ENCODE data around the gene NT5DC2.

Gene NT5DC2

DNA sequence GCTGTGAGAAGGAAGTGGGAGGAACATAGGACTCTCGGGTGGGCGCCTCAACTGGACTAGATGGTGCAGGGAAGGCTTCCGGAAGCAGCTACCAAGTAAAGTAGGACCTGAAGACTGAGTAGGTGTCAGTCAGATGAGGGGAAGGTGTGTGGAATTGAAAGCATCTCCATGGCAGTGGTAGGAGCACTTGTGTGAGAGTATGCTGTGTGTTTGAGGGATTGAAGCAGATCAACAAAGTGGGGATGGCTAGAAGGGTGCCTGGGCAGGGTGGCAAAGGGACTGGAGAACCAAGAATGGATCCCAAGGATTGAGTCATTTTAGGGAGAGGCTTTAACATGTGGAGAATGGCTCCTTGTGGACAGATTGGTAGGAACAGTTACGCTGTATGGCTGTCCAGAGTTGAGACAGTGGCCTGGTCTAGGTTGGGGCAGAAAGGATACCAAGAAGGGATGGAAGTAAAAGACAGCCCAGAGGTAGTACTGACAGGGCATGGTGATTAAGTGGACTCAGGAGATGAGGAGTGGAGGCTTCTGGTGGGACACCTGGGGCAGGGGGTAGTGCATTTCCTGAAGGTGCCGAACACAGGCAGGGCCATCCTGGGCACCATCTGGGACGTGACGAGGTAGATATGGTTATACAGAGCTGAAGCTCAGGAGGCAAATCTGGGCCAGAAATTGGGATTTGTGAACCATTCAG is 4.2 kb upstream of the NT5DC2 start:
- Histone ChIP-seq H3K4me3 (peak overlapping the region; percentile 91), H3K27ac (peak overlapping the region; percentile 75 to 94)
- DNase-seq (ENCODE audit: low spot score): no peak
- TF ChIP-seq, protein P1, sequence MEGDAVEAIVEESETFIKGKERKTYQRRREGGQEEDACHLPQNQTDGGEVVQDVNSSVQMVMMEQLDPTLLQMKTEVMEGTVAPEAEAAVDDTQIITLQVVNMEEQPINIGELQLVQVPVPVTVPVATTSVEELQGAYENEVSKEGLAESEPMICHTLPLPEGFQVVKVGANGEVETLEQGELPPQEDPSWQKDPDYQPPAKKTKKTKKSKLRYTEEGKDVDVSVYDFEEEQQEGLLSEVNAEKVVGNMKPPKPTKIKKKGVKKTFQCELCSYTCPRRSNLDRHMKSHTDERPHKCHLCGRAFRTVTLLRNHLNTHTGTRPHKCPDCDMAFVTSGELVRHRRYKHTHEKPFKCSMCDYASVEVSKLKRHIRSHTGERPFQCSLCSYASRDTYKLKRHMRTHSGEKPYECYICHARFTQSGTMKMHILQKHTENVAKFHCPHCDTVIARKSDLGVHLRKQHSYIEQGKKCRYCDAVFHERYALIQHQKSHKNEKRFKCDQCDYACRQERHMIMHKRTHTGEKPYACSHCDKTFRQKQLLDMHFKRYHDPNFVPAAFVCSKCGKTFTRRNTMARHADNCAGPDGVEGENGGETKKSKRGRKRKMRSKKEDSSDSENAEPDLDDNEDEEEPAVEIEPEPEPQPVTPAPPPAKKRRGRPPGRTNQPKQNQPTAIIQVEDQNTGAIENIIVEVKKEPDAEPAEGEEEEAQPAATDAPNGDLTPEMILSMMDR (IDR thresholded peaks at IDR 0.05): no peak

DNA sequence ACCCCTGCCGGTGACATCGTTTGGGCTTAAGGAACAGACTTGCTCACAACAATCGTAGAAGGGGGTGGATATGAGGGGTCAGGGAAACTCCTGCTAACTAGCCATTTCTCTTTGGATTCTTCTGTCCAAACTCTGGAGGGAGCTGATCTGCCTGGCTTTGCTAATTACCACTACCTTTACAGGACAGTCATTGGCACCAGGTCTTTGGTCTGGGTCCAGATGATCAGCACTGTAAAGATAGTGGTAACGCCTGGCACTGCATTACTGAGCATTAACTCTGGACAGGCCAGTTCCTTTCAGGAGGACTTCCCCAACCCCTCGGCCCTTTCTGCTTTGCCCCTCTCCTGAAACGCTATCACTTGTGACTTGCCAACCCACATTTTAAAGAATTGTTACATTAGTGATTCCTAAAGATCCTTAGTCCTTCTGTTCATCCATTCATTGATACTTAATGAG is 3.5 kb upstream of the NT5DC2 start:
- DNase-seq (ENCODE audit: low spot score): no peak
- TF ChIP-seq, protein P1 (IDR thresholded peaks at IDR 0.05): no peak
- H3K4me3 ChIP-seq: peak overlapping the region; percentile 91
- peak overlapping the region; percentile 75 to 94 for H3K27ac ChIP-seq

DNA sequence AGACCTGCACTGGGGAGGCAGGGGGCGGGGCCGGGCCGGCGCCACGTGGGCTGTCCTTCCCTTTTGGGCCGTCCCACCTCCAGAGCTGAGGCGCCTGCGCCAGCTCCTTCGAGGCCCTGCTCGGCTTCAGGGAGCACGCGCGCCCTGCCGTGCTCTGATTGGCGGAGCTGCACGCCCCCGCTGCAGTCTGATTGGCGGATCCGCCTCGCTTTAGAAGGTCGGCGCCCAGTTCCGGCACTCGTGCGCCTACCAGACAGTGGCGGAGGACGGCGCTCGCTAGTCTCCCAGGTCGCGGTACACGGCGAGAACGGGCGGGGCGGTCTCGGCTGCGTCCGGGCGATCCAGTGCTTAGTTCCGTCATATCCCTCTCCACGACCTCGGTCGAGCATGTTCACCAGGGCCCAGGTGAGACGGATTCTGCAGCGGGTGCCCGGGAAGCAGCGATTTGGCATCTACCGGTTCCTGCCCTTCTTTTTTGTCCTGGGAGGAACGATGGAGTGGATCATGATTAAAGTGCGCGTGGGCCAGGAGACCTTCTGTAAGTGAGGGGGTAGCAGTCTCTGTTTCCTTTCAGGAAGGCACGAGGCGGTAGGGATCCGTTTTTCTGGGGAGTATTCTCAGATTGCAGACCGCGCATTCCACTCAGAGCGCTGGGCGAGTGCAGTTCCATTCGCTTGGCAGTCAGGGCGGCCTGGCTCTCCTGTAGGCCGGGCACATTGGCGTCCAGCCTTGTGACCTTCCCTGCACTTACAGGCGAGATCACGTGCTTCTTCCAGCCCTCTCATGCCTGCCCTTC is 2.9 kb upstream of the NT5DC2 start, which contains the start of gene UQCC5:
TSS of gene UQCC5 (plus strand) at position 237 of the 796 bp plus-strand sequence. CDS start at position 388, 151 bp downstream.
- peak; percentile 99 for DNase-seq (ENCODE audit: low spot score)
- peak within 1 kb of the TSS; percentile 91 for H3K4me3 ChIP-seq
- TF ChIP-seq, protein P1 (IDR thresholded peaks at IDR 0.05): no peak
- H3K27ac ChIP-seq: peak within 1 kb of the TSS; percentile 75 to 94

DNA sequence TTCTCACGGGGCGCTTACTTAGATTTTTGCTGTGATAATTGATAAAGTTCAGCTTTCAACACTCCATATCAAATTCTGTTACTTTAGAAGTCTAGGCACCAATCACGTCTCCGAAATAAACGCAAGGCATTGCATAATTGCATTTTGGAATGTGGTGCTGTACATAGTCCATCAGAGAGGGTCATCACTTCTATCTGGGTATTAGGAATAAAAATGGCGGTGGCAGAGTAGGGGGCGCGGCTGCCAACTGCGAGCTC is 2.4 kb upstream of the NT5DC2 start:
- Histone ChIP-seq H3K4me3 (peak overlapping the region; percentile 91), H3K27ac (peak overlapping the region; percentile 61 to 94)
- TF ChIP-seq, protein P1 (IDR thresholded peaks at IDR 0.05): no peak
- DNase-seq (ENCODE audit: low spot score): no peak

DNA sequence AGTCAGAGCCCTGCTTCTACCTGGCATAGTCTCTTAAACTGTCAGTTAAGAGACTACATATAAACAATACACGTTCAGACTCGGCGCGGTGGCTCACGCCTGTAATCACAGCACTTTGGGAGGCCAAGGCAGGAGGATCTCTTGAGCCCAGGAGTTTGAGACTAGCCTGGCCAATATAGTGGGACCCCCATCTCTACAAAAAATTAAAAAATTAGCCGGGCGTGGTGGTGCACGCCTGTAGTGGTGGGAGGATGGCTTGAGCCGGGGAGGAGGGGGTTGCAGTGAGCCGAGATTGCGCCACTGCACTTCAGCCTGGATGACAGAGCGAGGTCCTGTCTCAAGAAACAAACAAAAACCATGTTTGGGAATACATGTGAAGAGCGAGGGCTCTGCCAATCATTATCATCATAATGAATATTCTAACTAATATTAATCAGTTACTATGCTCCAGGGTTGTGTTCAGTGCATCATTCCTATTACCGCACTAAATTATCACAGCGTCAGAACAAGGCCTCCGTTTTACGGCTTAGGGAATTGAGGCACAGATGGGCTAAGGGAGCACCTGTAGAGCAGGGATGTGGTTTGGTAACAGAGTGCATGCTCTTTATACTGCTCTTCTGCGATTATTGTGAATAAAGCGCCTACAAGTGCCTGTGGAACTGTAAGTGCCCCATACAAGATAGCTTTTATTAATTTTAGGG is 1.9 kb upstream of the NT5DC2 start:
- H3K27ac ChIP-seq: peak overlapping the region; percentile 83 to 94
- H3K4me3 ChIP-seq: peak overlapping the region; percentile 91
- TF ChIP-seq, protein P1 (IDR thresholded peaks at IDR 0.05): no peak
- DNase-seq (ENCODE audit: low spot score): no peak

DNA sequence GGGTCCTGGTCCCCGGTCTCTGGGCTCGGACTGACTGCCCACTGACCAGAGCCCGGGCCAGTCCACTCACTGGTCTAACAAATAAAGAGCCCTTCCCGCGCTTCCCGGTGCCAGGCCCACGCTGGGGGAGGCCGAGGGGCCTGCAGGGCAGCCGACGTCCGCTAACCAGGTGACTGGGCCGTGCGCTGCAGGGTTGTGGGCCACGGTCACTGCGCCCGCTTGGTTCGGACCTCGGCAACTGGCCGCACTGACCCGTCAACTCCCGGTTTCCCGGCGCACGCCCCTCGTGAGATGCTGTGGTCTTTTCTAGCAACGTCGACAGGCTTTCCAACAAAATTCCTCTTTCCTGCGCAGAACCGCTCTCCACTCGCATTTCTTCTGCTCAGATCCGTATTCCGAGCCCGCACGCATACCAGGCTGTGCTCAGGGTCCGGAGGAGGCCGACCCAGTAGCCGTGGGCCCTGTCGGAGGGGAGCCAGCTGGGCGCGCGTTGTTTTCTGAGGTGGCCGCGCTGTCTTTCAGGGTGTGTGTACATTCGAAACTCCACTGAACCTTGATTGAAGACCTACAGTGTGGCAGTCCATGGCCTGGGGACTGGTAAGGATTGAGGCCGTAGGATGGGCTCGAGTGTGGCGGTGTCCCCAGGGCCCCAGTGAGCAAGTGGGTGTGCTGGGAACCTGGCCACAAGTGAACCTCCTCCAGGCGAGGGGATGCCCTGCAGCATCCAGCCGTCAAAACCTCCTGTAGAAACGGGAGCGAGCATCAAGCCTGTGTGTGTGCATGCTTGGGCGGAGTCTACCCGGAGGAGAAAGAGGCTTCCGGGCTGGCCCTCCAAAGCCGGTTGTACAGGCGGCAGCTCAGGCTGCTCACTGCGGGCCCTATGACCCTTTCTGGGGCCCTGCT is 875 bp upstream of the NT5DC2 start:
- TF ChIP-seq, protein P1 (IDR thresholded peaks at IDR 0.05): no peak
- Histone ChIP-seq H3K4me3 (peak overlapping the region; percentile 86), H3K27ac (peak overlapping the region; percentile 83 to 94)
- DNase-seq (ENCODE audit: low spot score): peak; percentile 80

All from coronary artery (tissue), 2 donors.